Activated CD8-positive, alpha-beta memory T cell treated with anti-CD3 and anti-CD28 coated beads, Interleukin-2, amount 50 U/mL, for 24 hours (primary cell): ENCODE results near the gene POU2AF2.
"Not testable (repeated sequence)": the region's sequence is repeated elsewhere in the genome, so short reads cannot be mapped to it uniquely, and the experiment has no call there.

Experiments
- DNase-seq: peaks from one replicate; pipeline ENCODE4 v3.0.0-alpha.2; 2020; ENCODE audit errors: extremely low read depth

POU2AF2 gene

GRCh38 chr11:111245425-111245824 is at the start of gene POU2AF2:
TSS of gene POU2AF2 (plus strand) at chr11:111245725. CDS start at chr11:111245854, 129 bp downstream.
- no peak for DNase-seq

- DNase-seq, result no peak
These were observed 45.5 kb upstream of the POU2AF2 start for GRCh38 chr11:111200010-111200534.

- no peak for DNase-seq
These were observed 41.3 kb upstream of the POU2AF2 start for GRCh38 chr11:111204211-111204610.

DNA sequence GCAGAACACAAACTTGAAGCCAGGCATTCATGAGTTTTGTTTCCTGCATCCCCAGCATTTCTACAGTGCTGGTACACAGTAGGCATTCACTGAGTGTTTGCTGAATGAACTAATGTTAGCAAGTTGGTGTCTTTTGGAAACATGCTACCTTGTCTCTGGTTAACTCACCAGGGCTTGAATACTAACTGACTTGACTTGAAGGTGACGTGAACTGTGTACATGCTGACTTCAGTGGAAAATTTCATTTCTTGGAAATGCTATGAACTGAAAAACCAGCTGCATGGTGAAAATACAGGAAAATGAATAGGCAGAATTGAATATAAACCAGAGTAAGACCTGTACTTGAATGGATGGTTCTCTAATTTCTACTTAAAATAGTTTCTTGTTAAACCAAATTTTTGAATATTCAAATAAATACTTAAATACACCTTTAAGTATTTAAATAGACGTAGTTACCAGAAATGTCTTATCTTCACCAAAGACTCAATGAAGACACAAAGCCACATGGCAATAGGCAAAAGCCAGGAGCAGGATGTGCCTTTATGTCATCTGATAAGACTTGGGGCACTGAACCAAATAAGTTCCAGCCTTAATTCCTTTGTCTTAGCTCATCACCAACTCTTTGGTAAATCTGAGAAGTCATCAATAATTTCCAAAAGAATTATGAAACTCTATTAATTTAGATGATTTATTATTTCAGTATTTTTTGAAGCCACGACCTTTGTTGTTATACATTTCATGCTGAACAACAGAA is 39.7 kb upstream of the POU2AF2 start:
- DNase-seq, result no peak

- DNase-seq, result no peak
These were observed 39.1 kb upstream of the POU2AF2 start for GRCh38 chr11:111206472-111206871.

DNA sequence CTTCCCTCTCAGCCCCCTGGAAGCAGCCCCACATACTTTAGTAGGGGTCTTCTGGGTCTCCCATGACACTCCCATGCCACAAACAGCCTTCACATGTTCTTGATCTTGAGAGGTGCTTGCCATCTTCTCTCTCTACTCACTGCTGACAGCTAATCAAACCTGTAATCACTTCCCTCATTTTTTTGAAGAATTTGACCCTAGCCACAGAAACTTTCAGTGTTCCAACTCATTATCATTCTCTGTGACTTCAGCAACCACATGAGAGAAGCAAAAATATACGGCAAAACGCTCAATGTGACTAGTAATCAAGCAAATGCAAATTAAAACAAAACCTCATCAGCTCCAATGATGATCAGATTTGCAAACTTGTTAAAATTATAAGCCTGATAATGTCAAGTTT is 38.3 kb upstream of the POU2AF2 start:
- DNase-seq, result no peak

DNA sequence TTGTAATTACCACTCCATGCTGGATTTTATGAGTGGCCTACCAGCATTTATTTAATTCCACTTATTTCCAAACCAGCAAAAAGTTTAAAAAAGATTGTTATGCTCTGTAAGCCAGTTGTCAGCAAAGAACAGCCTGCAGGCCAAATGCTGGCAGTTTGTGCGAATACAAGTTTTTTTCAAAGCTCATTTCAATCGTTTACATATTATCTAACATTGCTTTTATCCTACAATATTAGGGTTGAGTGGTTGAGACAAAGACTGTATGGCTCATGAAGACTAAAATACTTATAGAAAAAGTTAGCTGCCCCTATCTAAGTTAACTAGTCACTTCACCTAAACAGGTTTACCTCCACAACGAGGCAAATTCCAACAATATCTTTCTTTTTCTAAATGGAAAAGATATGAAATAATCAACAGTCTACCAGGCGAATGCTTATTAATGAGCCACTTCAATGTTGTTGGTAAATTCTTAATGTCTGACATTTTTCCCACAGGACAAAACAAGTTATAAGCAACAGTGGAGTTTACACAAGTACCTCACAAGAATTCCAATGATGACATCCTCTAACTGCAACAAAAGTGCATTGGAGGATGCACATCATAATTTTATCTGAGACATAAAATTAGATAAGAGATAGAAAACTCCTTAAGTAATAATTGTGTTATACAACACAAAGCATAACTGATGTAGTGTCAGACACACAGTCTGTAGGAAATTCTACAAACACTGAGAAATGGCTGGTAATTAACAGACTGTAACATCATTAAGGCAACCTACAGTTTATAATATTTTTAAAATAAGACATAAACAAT is 35.8 kb upstream of the POU2AF2 start:
- no peak for DNase-seq

DNA sequence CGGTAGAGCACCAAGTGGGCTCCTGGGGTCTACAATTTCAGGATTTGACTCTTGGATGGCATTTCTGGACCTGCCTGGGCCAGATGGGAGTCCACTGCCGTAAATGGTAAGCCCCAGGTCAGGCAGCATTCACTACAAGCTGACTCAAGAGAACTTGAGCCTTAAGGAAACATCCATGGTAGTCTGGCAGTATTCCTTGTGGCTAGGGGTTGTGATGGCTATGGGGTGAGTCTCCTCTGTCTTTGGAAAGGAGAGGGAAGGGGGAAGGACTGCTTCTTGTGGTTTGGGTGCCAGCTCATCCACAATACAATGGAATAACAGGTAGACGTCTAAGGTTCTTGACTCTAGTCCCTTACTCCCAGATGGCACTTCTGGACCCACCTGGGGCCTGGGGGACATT is 32.3 kb upstream of the POU2AF2 start:
- DNase-seq, result no peak

GRCh38 chr11:111220721-111221120 is 24.8 kb upstream of the POU2AF2 start:
- DNase-seq, result no peak

DNA sequence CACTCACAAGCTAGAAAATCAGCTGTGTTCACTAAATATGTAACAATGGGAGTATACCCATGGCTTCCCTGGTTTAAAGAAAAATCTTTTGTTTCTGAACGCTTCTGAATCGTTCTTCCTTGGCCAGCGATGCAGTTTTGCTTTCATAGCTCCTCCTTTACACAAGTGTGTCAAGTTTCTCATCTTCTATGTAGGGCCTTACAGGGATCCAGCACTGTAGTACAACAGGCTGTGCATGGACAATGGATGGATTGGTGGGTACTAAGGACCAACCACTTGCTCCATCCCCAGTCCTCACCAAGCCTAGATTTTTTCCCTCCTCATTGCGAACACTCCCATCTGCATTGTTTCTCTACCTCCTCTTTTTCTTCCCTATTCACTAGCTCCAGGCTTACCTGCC is 24.3 kb upstream of the POU2AF2 start:
- no peak for DNase-seq

DNA sequence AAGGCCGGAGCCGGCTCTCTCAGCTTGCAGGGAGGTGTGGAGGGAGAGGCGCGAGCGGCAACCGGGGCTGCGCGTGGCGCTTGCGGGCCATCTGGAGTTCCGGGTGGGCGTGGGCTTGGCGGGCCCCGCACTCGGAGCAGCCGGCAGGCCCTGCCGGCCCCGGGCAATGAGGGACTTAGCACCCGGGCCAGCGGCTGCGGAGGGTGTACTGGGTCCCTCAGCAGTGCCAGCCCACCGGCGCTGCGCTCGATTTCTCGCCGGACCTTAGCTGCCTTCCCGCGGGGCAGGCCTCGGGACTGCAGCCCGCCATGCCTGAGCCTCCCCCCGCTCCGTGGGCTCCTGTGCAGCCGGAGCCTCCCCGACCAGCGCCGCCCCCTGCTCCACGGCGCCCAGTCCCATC is 23.6 kb upstream of the POU2AF2 start:
- not testable (repeated sequence) for DNase-seq

- DNase-seq, result not testable (repeated sequence)
These were observed 22.6 kb upstream of the POU2AF2 start for GRCh38 chr11:111222821-111223455.

DNA sequence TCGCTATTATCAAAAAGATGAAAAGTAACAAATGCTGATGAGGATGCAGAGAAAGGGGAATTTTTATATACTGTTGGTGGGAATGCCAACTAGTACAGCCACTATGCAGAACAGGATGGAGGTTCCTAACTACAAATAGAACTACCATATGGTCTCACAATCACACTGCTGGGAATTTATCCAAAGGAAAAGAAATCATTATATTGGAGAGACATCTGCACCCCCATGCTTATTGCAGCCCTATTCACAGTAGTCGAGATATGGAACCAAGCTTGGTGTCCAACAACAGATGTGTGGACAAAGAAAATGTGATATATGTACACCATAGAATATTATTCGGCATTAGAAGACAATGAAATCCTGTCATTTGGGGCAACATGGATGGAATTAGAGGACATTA is 19.6 kb upstream of the POU2AF2 start:
- DNase-seq, result no peak

- no peak for DNase-seq
These were observed 15.9 kb upstream of the POU2AF2 start for GRCh38 chr11:111229604-111230003.

GRCh38 chr11:111230122-111230465 is 15.4 kb upstream of the POU2AF2 start:
- DNase-seq, result no peak

DNA sequence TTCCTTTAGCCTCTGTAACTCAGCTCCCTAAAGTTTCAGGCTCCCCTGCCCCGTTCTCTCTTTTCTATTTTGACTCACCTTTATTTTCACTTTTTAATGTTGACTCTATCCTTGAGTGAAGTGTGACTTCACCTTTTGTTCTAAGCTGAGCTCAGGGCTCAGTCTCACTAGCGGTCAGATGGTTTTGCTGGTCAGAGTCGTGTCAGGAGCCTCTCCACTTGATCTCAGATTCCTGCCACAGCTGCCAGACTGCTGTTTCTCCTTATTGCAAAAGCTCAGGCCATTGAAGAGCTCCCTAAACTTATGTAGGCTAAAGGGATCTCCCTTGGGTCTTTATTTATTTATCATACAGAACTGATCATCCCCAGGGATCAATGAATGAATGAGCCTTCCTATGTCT is 13.7 kb upstream of the POU2AF2 start:
- DNase-seq, result no peak

- DNase-seq, result no peak
These were observed 9.1 kb upstream of the POU2AF2 start for GRCh38 chr11:111236383-111236782.

DNA sequence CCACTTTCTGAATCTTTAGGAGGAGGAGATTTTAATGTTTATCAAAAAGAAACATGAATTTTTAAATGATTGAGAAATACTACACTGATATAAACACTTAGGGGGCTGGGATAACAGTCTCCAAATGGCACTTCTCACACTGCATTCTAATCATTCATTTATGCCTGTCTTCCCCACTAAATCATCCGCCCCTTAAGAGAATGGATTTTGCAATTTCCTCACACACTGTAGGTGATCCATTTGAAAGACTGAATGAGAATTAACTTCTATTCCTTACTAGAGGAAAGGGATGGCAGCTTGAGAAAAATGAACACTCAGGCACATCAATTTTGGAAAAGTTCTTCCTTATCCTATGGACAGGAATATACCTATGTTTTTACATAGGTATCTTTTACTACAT is 7.6 kb upstream of the POU2AF2 start:
- DNase-seq, result no peak

GRCh38 chr11:111246956-111247355 is 1.4 kb downstream of the POU2AF2 start:
- DNase-seq, result no peak

DNA sequence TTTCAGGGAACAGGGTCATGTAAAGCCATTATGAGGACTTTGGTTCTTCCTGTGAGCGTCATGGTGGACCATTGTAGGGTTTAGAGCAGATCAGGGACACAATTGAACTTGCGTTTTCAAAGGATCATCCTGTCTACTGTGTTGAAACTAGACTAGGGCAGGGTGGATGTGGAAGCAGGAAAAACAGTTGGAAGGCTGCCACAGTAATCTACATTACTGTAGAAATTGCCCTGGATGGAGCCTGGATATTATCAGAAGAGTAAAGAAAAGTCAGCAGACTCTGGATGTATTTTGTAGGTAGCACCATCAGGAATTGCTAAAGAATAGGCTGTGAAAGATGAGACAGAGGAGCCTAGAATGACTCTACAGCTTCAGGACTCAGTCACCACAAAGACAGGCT is 5.4 kb downstream of the POU2AF2 start:
- DNase-seq, result no peak

DNA sequence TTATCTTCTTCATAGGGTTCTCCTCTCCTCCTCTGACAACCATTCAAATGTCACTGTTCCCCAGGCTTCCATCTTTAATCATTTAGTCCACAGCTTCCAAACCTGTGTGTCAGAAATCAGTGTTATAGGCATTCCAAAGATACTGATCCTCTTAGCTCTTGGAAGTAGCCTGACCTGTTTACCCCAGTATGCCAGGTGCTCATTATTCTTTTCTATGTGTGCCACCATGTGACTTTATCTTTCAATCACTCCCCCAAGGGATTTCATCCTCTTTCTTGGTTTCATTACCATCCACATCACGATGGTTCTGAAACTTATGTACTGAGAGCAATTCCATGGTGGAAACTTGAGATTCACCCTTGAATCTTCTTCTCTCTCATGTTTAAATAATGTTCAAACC is 7.6 kb downstream of the POU2AF2 start:
- DNase-seq, result no peak

DNA sequence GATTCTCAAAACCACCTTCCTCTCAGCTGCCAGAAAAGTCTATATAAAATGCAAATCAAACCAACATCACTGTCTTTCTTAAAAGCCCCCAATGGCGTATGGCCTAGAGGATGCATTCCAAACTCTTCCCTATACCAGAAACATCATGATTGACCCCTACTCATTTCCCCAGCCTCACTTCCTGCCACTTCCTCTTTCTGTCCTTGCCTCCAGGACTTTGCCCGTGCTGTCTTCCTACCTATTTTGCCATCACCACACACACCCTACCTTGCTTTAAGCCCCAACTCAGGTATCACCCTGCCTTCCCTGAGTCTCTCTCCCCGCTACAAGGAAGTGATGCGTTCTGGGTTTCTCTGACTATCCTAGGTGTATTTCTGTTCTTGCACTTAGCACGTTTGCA is 8.1 kb downstream of the POU2AF2 start:
- no peak for DNase-seq

- no peak for DNase-seq
These were observed 12.5 kb downstream of the POU2AF2 start for GRCh38 chr11:111258046-111258445.
